Cardiac septum (tissue), 1 donor: ENCODE results near the gene SCARB2. TPM values are rescaled to one million over a fixed set of nuclear protein-coding genes. Genes with fewer than 3 reads are reported as not detected.

Experiments
- total RNA-seq: library from RNA; stranded (reverse); fragmentation: NEBNext Ultra II Directional; extraction: Animal tissue kit (Norgen Biotek cat#: 25700); gene quantifications from one replicate; pipeline ENCODE4 v1.2.1, GENCODE V29; 2021
- donor health status: DM: no; HTN: no; CAD: no.

The SCARB2 gene
- total RNA-seq, 1 donor from 2014 or later = 114 TPM

Other genes starting within 250 kb of the SCARB2 start
- 24.1 TPM for gene SDAD1, start 222.9 kb downstream of the SCARB2 start, total RNA-seq
- gene CXCL9, start 206.3 kb downstream of the SCARB2 start, total RNA-seq = 0.70 TPM
- gene CXCL10, start 190.3 kb downstream of the SCARB2 start, total RNA-seq = 2.3 TPM
- 0.32 TPM for gene CXCL11, start 177.8 kb downstream of the SCARB2 start, total RNA-seq
- gene ART3, start 139.1 kb downstream of the SCARB2 start, total RNA-seq = 57.0 TPM
- 22.7 TPM for gene NUP54, start 65.4 kb downstream of the SCARB2 start, total RNA-seq
- 2.9 TPM for gene FAM47E, start 37.9 kb upstream of the SCARB2 start, total RNA-seq
- 37.6 TPM for gene STBD1, start 92.9 kb upstream of the SCARB2 start, total RNA-seq
- gene CCDC158, start 207.3 kb upstream of the SCARB2 start, total RNA-seq = 0.81 TPM
- 25.0 TPM for gene SHROOM3, start 221.4 kb upstream of the SCARB2 start, total RNA-seq